Stimulated activated naive CD8-positive, alpha-beta T cell treated with anti-CD3 and anti-CD28 coated beads, Interleukin-15, amount 100 ng/mL, for 72 hours (primary cell): ENCODE measurements around the gene CIDEC.

Source experiments
- ATAC-seq: fragments of 150-1000 bp; cut with Tn5 transposase; 2 replicates; pipeline ENCODE4 v1.10.0; 2021; ENCODE audit warnings: mild to moderate bottlenecking, moderate library complexity
- DNase-seq, 2 donors: peaks; one replicate each; pipeline ENCODE4 v3.0.0; 2021 to 2022
- H3K27ac Mint-ChIP-seq, 2 donors: one replicate each; pipeline ENCODE4 v1.8.0; 2022; ENCODE audit warnings: mild to moderate bottlenecking in 2 of 2, mixed read lengths in 2 of 2, moderate library complexity in 2 of 2
- H3K27me3 Mint-ChIP-seq: one replicate; pipeline ENCODE4 v1.8.0; 2022; ENCODE audit warnings: mixed read lengths
- H3K4me1 Mint-ChIP-seq: one replicate; pipeline ENCODE4 v1.8.0; 2022; ENCODE audit warnings: mild to moderate bottlenecking, mixed read lengths
- H3K4me3 Mint-ChIP-seq, 2 donors: one replicate each; pipeline ENCODE4 v1.8.0; 2022; ENCODE audit warnings: mild to moderate bottlenecking in 2 of 2, mixed read lengths in 2 of 2, moderate library complexity in 1 of 2
- H3K9me3 Mint-ChIP-seq, 2 donors: one replicate each; pipeline ENCODE4 v1.8.0; 2022; ENCODE audit warnings: mixed read lengths in 2 of 2

CIDEC gene

GRCh38 chr3:9879830-9880549 lies at the start of gene CIDEC:
TSS of gene CIDEC (minus strand) at chr3:9880253. CDS start at chr3:9878486, 1,767 bp downstream.
- Mint-ChIP-seq H3K4me1 (no peaks in the 10 kb centered on the region), H3K27ac (peak within 1 kb of the TSS; percentile 30 to 57), H3K9me3 (no peaks in the 10 kb centered on the region), H3K4me3 (no peak within 1 kb of the TSS), H3K27me3 (peaks cover 7% of the 10 kb centered on the region)
- DNase-seq (no peak), ATAC-seq (no peak)

GRCh38 chr3:9928158-9928557 lies 48.1 kb upstream of the CIDEC start:
- H3K9me3 Mint-ChIP-seq, result no peaks in the 10 kb centered on the region
- no peak for DNase-seq
- H3K4me1 Mint-ChIP-seq, result peaks cover 11% of the 10 kb centered on the region
- H3K27ac Mint-ChIP-seq, result no peak overlapping the region
- ATAC-seq, result no peak
- no peaks in the 10 kb centered on the region for H3K27me3 Mint-ChIP-seq
- no peak overlapping the region for H3K4me3 Mint-ChIP-seq

DNA sequence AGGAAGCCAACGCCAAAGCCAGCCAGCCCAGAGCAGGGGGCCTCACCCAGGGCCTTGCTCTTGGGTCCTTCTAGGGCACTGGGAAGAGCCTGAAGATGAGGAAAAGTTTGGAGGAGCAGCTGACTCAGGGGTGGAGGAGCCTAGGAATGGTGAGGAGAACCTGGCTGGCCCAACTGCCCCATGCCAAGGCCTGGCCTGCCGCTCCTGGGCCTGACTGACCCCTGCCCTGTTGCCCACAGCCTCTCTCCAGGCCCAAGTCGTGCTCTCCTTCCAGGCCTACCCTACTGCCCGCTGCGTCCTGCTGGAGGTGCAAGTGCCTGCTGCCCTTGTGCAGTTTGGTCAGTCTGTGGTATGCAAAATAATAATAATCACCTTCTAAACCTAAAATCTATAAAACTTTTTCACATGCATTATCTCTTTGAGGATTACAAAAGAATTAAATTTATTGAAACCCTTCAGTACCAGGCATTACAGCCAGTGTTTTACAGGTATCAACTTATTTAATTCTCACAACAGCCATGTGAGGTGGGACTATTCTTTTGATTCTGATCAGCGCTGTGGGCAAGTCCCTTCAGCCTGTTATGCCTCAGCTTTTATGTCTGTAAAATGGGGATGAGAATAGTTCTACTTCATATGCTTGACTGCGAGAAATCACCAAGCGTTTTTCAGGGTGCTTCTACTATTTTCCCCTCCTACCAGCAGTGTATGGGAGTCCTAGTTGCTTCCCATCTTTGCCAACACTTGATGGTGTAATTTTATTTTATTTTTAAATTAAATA lies 38.4 kb upstream of the CIDEC start:
- ATAC-seq (no peak), DNase-seq (no peak)
- Mint-ChIP-seq H3K4me3 (no peak overlapping the region), H3K4me1 (peaks cover 17% of the 10 kb centered on the region), H3K27ac (no peak overlapping the region), H3K9me3 (no peaks in the 10 kb centered on the region), H3K27me3 (peaks cover 15% of the 10 kb centered on the region)

GRCh38 chr3:9917820-9918219 lies 37.8 kb upstream of the CIDEC start:
- Mint-ChIP-seq H3K4me3 (no peak overlapping the region), H3K27me3 (peaks cover 13% of the 10 kb centered on the region), H3K4me1 (peaks cover 17% of the 10 kb centered on the region), H3K27ac (no peak overlapping the region), H3K9me3 (no peaks in the 10 kb centered on the region)
- no peak for DNase-seq
- ATAC-seq, result no peak

- no peaks in the 10 kb centered on the region for H3K9me3 Mint-ChIP-seq
- peaks cover 12% of the 10 kb centered on the region for H3K27me3 Mint-ChIP-seq
- H3K4me3 Mint-ChIP-seq, result peak within 1 kb of the TSS; percentile 78 to 81
- DNase-seq, result peak in 1 of 2 donors; percentile 23
- peaks cover 23% of the 10 kb centered on the region for H3K4me1 Mint-ChIP-seq
- H3K27ac Mint-ChIP-seq, result peak within 1 kb of the TSS; percentile 80 to 89
- peak; percentile 63 for ATAC-seq
Measured at GRCh38 chr3:9916734-9917680, 37.0 kb upstream of the CIDEC start, which contains the start of gene IL17RC. TSS of gene IL17RC (plus strand) at chr3:9917098. CDS start at chr3:9917316, 218 bp downstream.

- H3K27ac Mint-ChIP-seq, result no peak overlapping the region
- H3K4me1 Mint-ChIP-seq, result peaks cover 24% of the 10 kb centered on the region
- DNase-seq, result no peak
- H3K4me3 Mint-ChIP-seq, result peak overlapping the region; percentile 78 to 81
- H3K9me3 Mint-ChIP-seq, result no peaks in the 10 kb centered on the region
- peaks cover 19% of the 10 kb centered on the region for H3K27me3 Mint-ChIP-seq
- no peak for ATAC-seq
Measured at GRCh38 chr3:9916346-9916733, 36.3 kb upstream of the CIDEC start.

DNA sequence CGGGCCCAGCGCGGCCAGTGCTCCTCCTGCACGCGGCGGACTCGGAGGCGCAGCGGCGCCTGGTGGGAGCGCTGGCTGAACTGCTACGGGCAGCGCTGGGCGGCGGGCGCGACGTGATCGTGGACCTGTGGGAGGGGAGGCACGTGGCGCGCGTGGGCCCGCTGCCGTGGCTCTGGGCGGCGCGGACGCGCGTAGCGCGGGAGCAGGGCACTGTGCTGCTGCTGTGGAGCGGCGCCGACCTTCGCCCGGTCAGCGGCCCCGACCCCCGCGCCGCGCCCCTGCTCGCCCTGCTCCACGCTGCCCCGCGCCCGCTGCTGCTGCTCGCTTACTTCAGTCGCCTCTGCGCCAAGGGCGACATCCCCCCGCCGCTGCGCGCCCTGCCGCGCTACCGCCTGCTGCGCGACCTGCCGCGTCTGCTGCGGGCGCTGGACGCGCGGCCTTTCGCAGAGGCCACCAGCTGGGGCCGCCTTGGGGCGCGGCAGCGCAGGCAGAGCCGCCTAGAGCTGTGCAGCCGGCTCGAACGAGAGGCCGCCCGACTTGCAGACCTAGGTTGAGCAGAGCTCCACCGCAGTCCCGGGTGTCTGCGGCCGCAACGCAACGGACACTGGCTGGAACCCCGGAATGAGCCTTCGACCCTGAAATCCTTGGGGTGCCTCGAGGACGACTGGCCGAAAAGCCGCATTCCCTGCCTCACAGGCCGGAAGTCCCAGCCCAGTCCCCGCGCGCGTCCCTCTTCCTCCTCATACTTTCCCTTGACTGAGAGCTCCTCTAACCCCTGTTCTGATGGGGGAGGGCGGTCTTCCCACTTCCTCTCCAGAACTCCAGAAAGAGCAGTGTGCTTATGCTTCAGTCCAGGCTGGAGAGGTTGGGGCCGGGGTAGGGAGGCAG lies 35.4 kb upstream of the CIDEC start:
- Mint-ChIP-seq H3K4me1 (peaks cover 24% of the 10 kb centered on the region), H3K4me3 (peak overlapping the region; percentile 78 to 81), H3K27ac (peak overlapping the region; percentile 74 to 80), H3K9me3 (no peaks in the 10 kb centered on the region), H3K27me3 (peaks cover 23% of the 10 kb centered on the region)
- DNase-seq, result peak; percentile 41 to 43
- ATAC-seq, result peak; percentile 66

DNA sequence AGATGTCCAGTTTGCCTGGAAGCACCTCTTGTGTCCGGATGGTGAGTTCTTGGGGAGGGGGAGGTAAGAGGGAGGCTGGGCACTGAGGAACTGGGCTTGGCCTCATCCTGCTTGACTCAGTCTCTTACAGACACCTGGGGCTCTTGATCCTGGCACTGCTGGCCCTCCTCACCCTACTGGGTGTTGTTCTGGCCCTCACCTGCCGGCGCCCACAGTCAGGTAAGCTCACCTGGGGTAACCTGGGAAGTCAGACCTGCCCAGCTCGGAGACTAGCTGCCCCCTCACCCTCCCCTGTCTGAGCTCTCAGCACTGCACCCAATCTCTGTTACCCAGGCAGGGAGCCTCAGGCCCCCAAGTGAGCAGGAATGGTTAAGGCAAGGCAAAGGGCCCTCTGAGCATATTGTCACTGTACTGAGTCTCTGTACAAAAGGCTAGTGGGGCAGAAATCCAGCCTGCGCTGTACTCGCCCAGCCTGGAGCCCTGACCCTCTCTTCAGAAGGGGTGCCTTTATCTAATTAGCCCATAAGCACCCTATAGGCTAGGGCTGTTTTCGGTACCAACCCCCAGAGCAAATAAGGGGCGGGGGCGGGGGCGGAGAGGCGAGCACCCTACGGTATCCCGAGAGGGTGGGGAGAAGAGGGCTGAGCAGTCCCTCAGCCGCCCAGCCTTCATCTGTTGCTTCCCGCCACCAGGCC lies 34.7 kb upstream of the CIDEC start:
- peaks cover 23% of the 10 kb centered on the region for H3K27me3 Mint-ChIP-seq
- no peaks in the 10 kb centered on the region for H3K9me3 Mint-ChIP-seq
- H3K4me1 Mint-ChIP-seq, result peaks cover 26% of the 10 kb centered on the region
- ATAC-seq (peak; percentile 72), DNase-seq (no peak)
- H3K4me3 Mint-ChIP-seq, result peak overlapping the region; percentile 78 to 81
- no peak overlapping the region for H3K27ac Mint-ChIP-seq

DNA sequence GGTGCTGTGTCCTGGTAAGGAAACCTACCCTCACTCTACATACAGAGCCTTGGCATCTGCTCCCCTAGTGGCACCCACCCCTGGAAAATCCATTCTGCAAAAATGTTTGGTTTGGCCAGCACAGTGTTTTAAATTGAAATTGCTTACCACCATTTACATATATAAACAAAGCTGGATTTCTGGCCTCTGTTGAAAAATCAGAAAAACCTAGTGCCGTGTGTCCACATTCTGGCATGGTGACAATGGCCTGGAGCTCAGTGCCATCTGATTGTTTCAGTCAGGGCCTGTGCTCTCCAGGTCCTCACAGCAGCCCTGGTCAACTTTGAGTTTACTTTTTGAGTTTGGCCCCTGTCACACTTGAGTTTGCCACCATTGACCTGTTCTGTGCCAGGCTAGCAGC lies 34.0 kb upstream of the CIDEC start:
- Mint-ChIP-seq H3K4me1 (peaks cover 33% of the 10 kb centered on the region), H3K27ac (no peak overlapping the region), H3K4me3 (no peak overlapping the region), H3K9me3 (no peaks in the 10 kb centered on the region), H3K27me3 (peaks cover 23% of the 10 kb centered on the region)
- ATAC-seq (no peak), DNase-seq (no peak)

DNA sequence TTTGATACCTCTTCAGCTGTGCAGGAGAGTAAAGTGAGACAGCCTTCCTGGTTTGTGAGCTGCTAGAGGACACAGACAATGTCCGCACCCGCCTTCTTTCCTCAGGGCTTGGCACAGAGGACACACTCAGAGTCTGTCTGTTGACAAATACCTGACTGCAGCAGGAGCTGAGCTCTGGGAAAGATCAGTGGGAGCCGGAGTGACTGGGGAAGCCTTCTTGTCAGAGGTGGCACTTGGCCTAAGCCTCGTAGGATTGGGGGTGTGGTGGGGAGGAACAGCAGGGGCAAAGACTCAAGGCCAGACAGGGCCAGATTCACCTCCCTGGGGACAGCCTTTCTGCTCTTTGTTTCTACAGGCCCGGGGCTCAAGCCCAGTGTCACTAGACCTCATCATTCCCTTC lies 33.5 kb upstream of the CIDEC start:
- peaks cover 35% of the 10 kb centered on the region for H3K4me1 Mint-ChIP-seq
- DNase-seq (no peak), ATAC-seq (no peak)
- peaks cover 23% of the 10 kb centered on the region for H3K27me3 Mint-ChIP-seq
- H3K4me3 Mint-ChIP-seq, result no peak overlapping the region
- no peak overlapping the region for H3K27ac Mint-ChIP-seq
- H3K9me3 Mint-ChIP-seq, result no peaks in the 10 kb centered on the region

GRCh38 chr3:9912294-9912935 lies 32.4 kb upstream of the CIDEC start:
- H3K27ac Mint-ChIP-seq, result no peak overlapping the region
- peaks cover 35% of the 10 kb centered on the region for H3K4me1 Mint-ChIP-seq
- no peak overlapping the region for H3K4me3 Mint-ChIP-seq
- peaks cover 23% of the 10 kb centered on the region for H3K27me3 Mint-ChIP-seq
- ATAC-seq (no peak), DNase-seq (no peak)
- H3K9me3 Mint-ChIP-seq, result no peaks in the 10 kb centered on the region

DNA sequence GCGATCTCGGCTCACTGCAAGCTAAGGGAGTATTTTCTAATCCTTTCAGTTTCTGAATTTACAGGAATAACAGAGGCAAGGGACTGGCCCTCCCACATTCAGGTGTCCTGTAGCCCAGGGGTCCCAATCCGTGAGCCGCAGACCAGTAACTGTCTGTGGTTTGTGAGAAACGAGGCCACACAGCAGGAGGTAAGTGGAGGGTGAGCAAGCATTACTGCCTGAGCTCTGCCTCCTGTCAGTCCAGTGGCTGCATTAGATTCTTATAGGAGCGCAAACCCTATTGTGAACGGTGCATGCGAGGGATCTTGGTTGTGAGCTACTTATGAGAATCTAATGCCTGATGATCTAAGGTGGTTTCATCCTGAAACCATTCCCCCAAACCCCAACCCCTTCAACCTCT lies 31.8 kb upstream of the CIDEC start:
- DNase-seq (no peak), ATAC-seq (no peak)
- Mint-ChIP-seq H3K9me3 (no peaks in the 10 kb centered on the region), H3K4me3 (no peak overlapping the region), H3K4me1 (peaks cover 31% of the 10 kb centered on the region), H3K27me3 (peaks cover 23% of the 10 kb centered on the region), H3K27ac (no peak overlapping the region)

GRCh38 chr3:9909221-9910013 lies 29.4 kb upstream of the CIDEC start:
- Mint-ChIP-seq H3K4me1 (peaks cover 18% of the 10 kb centered on the region), H3K27me3 (peaks cover 18% of the 10 kb centered on the region), H3K4me3 (no peak overlapping the region), H3K27ac (no peak overlapping the region), H3K9me3 (no peaks in the 10 kb centered on the region)
- ATAC-seq (peak; percentile 39), DNase-seq (no peak)
